Ectodermal cell (in vitro differentiated cells): ENCODE measurements around the gene FANCE.

Source experiments
- H3K27ac ChIP-seq: 2 replicates; pipeline ENCODE4 v1.7.0; 2013; ENCODE audit warnings: mild to moderate bottlenecking, low read depth, low read length; ENCODE audit not compliant: insufficient read depth, poor library complexity, severe bottlenecking
- H3K27me3 ChIP-seq: 2 replicates; pipeline ENCODE4 v1.7.0; 2013; ENCODE audit warnings: mild to moderate bottlenecking, low read length; ENCODE audit not compliant: insufficient read depth, control insufficient read depth, poor library complexity, severe bottlenecking
- H3K36me3 ChIP-seq: one replicate; pipeline ENCODE4 v1.7.0; 2013; ENCODE audit warnings: low read length; ENCODE audit not compliant: control insufficient read depth, insufficient read depth
- H3K4me1 ChIP-seq: one replicate; pipeline ENCODE4 v1.7.0; 2013; ENCODE audit warnings: low read length; ENCODE audit not compliant: control insufficient read depth, insufficient read depth
- H3K4me3 ChIP-seq: 2 replicates; pipeline ENCODE4 v1.7.0; 2013; ENCODE audit warnings: low read depth, low read length, control low read depth; ENCODE audit not compliant: insufficient read depth
- H3K9me3 ChIP-seq: 2 replicates; pipeline ENCODE4 v1.7.0; 2013; ENCODE audit warnings: mild to moderate bottlenecking, low read length, moderate library complexity; ENCODE audit not compliant: control insufficient read depth
- WGBS, 2 experiments: methylation state at CpG; one replicate each; pipeline ENCODE4 v1.1.7; 2013; ENCODE audit warnings: missing lambda C conversion rate in 2 of 2; 5-methylcytosine and 5-hydroxymethylcytosine counted together

FANCE gene

DNA sequence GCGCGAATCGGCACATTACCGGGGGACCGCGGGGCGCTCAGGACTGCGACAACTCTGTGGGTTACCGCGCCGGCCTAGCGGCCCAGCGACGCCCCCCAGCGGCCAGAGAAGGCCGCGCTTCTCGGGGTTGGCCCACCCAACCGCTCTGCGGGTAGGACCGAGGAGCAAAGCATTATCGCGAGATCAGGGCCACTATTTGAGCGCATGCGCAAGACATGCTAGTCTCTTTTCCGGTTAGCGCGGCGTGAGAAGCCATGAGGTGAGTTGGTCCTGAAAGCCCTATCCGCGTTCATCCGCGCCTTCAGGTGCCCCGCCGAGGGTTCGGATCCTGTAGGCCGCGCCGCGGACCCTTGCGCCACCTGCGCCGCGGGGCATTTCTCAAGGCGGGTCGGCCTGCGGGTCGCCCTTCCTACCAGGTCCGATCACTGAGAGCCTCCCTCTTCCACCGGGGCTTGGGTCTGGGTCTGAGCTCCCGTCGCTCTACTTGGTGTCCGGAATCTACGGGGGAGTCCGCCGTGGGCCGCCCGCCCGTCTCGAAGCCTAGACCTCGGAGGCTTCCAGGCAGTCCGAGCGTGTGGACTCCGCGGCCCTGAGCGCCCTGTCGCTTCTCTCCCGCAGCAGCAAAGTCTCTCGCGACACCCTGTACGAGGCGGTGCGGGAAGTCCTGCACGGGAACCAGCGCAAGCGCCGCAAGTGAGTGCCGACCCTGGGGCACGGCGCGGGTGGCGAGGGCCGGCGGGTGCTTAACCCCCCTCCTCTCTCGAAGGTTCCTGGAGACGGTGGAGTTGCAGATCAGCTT lies 16.2 kb downstream of the FANCE start, which contains the start of gene RPL10A:
Gene RPL10A (plus strand): TSS at position 221 of the 799 bp plus-strand sequence. CDS start 34 bp downstream, at position 255.
- 0% methylated on average over 86 of the region's 86 CpGs for WGBS, 2 experiments
- Histone ChIP-seq H3K36me3 (peaks cover 23% of the 10 kb centered on the region), H3K27me3 (peaks cover 4% of the 10 kb centered on the region)

DNA sequence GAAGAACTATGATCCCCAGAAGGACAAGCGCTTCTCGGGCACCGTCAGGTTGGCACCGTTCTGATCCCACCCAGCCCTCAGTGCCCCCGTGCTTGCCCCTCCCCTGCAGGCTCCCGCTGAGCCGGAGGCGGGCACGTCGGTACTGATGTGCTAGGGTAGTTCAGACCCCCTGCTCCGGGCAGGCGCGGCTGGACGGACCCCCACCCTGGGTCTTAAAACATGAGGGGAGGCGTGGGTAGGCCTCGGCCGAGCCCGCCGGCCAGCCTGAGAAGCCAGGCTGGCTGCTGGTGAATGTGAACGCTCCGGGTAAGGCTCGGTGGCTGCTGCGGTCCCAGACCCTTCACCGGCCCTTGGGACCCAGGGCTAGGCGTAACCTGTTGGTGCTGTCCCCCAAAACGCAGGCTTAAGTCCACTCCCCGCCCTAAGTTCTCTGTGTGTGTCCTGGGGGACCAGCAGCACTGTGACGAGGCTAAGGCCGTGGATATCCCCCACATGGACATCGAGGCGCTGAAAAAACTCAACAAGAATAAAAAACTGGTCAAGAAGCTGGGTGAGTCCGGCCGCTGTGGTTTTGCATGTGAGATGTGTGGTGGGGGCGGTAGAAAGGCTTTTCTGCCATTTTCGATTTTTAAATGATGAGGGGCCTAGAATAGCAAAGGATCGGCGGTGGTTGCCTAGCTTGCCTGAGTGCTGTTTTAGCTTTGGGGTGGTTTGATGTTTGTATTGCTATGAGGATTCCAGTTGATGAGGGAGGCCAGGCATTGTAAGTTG lies 17.0 kb downstream of the FANCE start:
- Histone ChIP-seq H3K27me3 (peaks cover 4% of the 10 kb centered on the region), H3K27ac (peak overlapping the region; percentile 95), H3K4me1 (peaks cover 11% of the 10 kb centered on the region), H3K9me3 (no peaks in the 10 kb centered on the region), H3K4me3 (peak overlapping the region; percentile 99), H3K36me3 (peaks cover 23% of the 10 kb centered on the region)
- 1 to 2% methylated on average over 37 of the region's 37 CpGs for WGBS, 2 experiments

More for the DNA sequence above, 16.2 kb downstream of the FANCE start, which contains the start of gene RPL10A:
- peak within 1 kb of the TSS; percentile 95 for H3K27ac ChIP-seq
- H3K9me3 ChIP-seq: no peaks in the 10 kb centered on the region
- H3K4me1 ChIP-seq: peaks cover 11% of the 10 kb centered on the region
- H3K4me3 ChIP-seq: peak within 1 kb of the TSS; percentile 99

DNA sequence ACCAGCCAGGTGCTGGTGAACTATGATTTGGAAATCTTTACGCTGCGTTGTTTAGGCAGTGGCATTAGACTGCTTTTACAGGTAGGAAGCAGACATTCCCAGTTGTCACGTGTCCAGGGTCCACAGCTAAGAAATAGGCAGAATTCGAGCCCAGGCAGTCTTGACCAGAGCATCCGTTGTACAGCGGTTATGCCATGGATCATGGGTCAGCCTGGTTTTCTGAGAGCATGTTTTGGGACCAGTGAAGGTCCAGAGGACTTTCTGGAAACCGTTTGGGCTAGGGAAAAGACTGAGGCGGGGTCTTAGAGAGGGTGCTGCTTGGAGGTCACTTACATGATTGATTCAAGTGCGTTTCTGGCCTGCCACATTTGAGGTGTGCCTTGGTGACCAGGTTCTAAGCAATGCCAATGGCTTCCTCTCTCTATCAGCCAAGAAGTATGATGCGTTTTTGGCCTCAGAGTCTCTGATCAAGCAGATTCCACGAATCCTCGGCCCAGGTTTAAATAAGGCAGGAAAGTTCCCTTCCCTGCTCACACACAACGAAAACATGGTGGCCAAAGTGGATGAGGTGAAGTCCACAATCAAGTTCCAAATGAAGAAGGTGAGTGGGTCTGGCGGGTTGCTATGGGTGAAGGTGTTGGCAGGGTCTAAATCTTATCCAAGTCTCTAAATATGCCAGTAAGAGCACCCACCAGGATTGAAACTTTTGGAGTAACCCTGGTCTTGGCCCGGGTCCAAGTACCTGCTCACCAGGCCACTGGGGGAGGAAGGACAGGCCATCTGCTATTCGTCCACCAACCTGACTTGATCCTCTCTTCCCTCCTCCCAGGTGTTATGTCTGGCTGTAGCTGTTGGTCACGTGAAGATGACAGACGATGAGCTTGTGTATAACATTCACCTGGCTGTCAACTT lies 17.9 kb downstream of the FANCE start:
- H3K4me1 ChIP-seq: peaks cover 11% of the 10 kb centered on the region
- H3K4me3 ChIP-seq: peak overlapping the region; percentile 99
- 41 to 43% methylated on average over 17 to 18 of the region's 18 CpGs for WGBS, 2 experiments
- H3K27me3 ChIP-seq: peaks cover 4% of the 10 kb centered on the region
- H3K27ac ChIP-seq: no peak overlapping the region
- H3K36me3 ChIP-seq: peaks cover 23% of the 10 kb centered on the region
- no peaks in the 10 kb centered on the region for H3K9me3 ChIP-seq

DNA sequence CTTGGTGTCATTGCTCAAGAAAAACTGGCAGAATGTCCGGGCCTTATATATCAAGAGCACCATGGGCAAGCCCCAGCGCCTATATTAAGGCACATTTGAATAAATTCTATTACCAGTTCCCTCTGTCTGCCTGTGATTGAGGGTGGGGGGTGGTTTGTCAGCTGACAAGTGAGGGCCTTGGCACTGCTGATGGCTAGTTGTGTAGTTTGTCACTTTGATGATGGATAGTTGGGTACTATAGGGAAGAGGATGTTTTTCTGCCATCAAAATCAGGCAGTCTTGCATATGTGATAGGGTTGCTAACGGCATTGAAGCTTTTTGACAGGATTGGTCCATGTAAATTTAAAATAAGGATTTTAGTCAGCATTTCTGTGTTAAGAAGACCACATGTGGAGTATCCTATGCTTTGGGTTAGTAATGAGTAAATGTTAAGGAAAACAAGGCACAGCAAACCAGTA lies 18.6 kb downstream of the FANCE start:
- WGBS, 2 experiments: 77 to 86% methylated on average over 3 of the region's 3 CpGs
- Histone ChIP-seq H3K27me3 (peaks cover 4% of the 10 kb centered on the region), H3K36me3 (peaks cover 23% of the 10 kb centered on the region), H3K9me3 (no peaks in the 10 kb centered on the region), H3K4me3 (peak overlapping the region; percentile 99), H3K27ac (no peak overlapping the region), H3K4me1 (peaks cover 11% of the 10 kb centered on the region)

DNA sequence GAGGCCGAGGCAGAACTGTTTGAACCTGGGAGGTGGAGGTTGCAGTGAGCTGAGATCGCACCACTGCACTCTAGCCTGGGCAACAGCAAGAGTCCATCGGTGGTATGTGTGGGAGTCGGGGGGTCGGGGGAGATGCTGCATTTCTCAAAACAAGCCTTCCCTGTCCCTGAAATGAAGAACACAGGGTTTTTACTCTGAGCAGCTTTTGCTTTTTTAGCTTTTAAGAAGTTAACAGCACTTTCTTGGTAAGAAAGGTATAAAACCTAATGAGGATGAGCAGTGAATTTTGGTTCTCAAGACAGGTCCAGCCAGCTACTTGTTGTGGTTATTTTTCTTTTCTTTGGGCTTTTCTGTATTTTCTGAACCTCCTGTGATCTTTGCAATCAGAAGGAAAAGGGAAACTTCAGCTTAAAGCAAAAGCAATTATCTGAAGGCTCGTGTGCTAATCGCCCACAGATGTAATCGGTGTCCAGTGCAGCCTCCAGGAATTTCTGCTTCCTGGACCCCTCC lies 19.8 kb downstream of the FANCE start:
- 88 to 91% methylated on average over 8 of the region's 8 CpGs for WGBS, 2 experiments
- Histone ChIP-seq H3K9me3 (no peaks in the 10 kb centered on the region), H3K27me3 (peaks cover 4% of the 10 kb centered on the region), H3K27ac (no peak overlapping the region), H3K36me3 (peaks cover 14% of the 10 kb centered on the region), H3K4me1 (peaks cover 11% of the 10 kb centered on the region), H3K4me3 (no peak overlapping the region)

DNA sequence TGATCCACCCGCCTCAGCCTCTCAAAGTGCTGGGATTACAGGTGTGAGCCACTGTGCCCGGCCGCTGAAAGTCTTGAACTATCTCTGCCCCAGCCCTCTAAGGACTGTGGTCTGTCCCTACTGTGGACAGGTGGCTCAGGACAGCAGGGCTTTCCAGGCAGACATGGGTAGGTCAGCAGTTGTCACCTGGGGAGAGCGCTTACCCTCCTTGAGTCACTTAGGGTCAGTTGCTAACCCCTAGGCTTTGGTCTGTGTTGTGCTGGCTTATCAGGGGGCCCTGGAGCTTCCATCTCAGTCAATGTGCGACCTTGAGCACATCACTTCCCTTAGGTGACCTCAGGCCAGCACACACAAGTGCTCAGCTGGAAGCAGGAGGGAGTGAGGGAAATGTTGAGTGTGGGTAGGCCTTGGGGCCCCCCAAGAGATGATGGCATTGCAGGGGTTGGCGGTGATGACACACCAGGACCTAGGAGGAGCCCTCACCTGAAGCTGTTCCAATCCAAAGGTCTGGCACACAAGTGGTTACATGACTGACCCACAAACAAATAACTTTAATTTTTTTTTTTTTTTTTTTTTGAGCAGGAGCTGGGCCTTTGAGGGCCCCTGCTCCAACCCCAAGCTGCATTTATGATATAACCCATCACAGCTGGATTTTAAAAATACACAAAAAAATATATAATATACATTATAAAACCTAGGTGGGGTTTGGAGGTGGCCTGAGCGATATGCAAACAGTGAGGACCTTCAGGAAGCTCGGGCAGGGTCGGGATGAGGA lies 21.1 kb downstream of the FANCE start:
- peaks cover 14% of the 10 kb centered on the region for H3K36me3 ChIP-seq
- 91 to 95% methylated on average over 8 to 9 of the region's 9 CpGs for WGBS, 2 experiments
- H3K4me3 ChIP-seq: no peak overlapping the region
- peaks cover 11% of the 10 kb centered on the region for H3K4me1 ChIP-seq
- H3K27me3 ChIP-seq: no peaks in the 10 kb centered on the region
- H3K27ac ChIP-seq: no peak overlapping the region
- H3K9me3 ChIP-seq: no peaks in the 10 kb centered on the region

DNA sequence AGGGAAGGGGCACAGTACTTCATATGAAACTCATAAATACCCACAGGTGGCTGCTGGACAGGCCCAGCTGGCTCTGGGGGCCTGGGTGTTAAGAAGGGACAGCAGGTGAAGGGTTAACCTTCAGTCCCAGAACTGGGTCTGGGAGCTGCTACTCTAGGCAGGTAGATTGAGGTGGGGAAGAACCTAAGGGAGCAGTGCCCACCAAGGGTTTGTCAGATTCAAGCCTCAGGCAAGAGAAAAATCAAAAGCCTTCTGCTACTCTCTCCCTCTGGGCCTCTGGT lies 21.7 kb downstream of the FANCE start:
- H3K27me3 ChIP-seq: no peaks in the 10 kb centered on the region
- no peak overlapping the region for H3K4me3 ChIP-seq
- no peaks in the 10 kb centered on the region for H3K9me3 ChIP-seq
- peaks cover 11% of the 10 kb centered on the region for H3K4me1 ChIP-seq
- H3K27ac ChIP-seq: peak overlapping the region; percentile 6
- peaks cover 14% of the 10 kb centered on the region for H3K36me3 ChIP-seq

DNA sequence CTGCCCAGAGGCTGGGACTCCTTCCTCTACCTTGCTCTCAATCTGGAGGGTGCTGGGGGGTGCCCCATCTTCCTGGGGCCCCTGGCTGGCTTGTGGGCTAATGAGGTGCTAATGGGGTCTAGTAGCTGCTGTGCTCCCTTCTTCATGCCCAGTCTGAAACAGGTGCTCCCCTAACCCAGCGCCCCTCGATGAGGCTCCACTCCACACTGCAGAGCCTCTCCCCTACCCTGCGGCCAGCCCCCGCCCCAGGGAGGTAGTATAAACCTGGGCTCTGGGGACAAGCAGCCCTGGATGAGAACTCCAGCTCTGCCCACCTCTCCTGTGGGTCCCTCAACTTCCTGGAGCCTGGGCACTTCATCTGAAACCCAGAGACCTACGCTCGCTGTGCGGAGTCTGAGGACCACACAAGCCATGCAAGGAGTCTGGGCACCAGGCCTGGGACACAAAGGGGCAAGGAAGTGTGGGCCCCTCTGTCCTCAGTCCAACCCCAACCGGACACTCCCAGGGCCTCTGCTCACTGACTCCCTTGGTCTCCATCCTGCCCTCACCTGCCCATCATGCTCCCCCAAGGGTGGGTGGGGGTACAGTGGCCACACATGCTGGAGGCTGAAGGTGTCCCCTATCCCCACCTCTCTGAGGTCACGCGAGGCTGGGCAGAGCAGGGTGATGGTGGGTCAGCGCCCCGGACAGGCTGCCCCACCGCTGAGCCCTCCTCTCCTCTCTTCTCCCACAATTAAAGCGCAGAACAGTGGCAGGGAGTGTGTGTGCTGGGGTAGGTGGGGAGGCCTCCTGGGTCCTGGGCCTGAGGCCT lies 22.2 kb downstream of the FANCE start:
- H3K27me3 ChIP-seq: no peaks in the 10 kb centered on the region
- H3K9me3 ChIP-seq: no peaks in the 10 kb centered on the region
- no peak overlapping the region for H3K4me3 ChIP-seq
- WGBS, 2 experiments: 92% methylated on average over 14 of the region's 14 CpGs
- peaks cover 10% of the 10 kb centered on the region for H3K36me3 ChIP-seq
- peak overlapping the region; percentile 12 for H3K27ac ChIP-seq
- peaks cover 11% of the 10 kb centered on the region for H3K4me1 ChIP-seq
